ENCODE data around the gene MEPCE.

Gene MEPCE

GRCh38 chr7:100483090-100483721, 53.6 kb downstream of the MEPCE start:
- peak; percentile 60 for DNase-seq (ENCODE audit: low read depth)

Data from ELR (cell line).